ENCODE results near the gene ST3GAL3.

DNA sequence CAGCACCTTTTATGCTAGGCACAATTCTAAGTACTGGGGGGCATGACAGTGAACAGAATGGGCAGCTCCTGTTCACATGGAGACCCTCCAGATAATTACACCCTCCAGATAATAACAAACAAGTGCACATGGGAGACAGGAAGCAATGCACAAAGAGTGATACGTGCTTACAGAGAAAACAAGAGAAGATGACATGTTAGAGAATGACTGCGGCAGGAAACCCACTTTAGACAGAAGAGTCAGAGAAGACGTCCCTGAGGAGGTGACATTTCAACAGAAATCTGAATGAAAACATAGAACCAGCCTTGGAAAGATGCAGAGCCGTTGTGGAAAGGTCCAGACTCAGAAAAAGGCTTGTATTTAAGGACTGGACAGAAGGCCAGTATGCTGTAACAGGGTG is 171.5 kb downstream of the ST3GAL3 start:
- TF ChIP-seq, protein P1, sequence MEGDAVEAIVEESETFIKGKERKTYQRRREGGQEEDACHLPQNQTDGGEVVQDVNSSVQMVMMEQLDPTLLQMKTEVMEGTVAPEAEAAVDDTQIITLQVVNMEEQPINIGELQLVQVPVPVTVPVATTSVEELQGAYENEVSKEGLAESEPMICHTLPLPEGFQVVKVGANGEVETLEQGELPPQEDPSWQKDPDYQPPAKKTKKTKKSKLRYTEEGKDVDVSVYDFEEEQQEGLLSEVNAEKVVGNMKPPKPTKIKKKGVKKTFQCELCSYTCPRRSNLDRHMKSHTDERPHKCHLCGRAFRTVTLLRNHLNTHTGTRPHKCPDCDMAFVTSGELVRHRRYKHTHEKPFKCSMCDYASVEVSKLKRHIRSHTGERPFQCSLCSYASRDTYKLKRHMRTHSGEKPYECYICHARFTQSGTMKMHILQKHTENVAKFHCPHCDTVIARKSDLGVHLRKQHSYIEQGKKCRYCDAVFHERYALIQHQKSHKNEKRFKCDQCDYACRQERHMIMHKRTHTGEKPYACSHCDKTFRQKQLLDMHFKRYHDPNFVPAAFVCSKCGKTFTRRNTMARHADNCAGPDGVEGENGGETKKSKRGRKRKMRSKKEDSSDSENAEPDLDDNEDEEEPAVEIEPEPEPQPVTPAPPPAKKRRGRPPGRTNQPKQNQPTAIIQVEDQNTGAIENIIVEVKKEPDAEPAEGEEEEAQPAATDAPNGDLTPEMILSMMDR (IDR thresholded peaks at IDR 0.05): no peak
- no peak for TF ChIP-seq POLR2A (IDR thresholded peaks at IDR 0.05)

Measured in Peyer's patch (tissue), 4 donors.